Fibroblast of pulmonary artery (primary cell): ENCODE measurements around the gene NEXN.
"Not testable (repeated sequence)": the region's sequence is repeated elsewhere in the genome, so short reads cannot be mapped to it uniquely, and the experiment has no call there.

ENCODE experiments used
- DNase-seq: peaks from one replicate; pipeline ENCODE4 v3.0.0-alpha.2; 2010; ENCODE audit warnings: low read depth
- H3K4me3 ChIP-seq: replicated peaks from 2 replicates; pipeline ENCODE4 v1.5.1; 2011; ENCODE audit warnings: low read depth, mild to moderate bottlenecking, control low read depth, low read length, moderate library complexity
- TF ChIP-seq, protein P1 (sequence below): IDR thresholded peaks from 2 replicates; pipeline ENCODE4 v1.5.1; 2011; ENCODE audit warnings: mild to moderate bottlenecking, control low read depth, low read length, inconsistent platforms; ENCODE audit errors: missing control alignments

The NEXN gene

DNA sequence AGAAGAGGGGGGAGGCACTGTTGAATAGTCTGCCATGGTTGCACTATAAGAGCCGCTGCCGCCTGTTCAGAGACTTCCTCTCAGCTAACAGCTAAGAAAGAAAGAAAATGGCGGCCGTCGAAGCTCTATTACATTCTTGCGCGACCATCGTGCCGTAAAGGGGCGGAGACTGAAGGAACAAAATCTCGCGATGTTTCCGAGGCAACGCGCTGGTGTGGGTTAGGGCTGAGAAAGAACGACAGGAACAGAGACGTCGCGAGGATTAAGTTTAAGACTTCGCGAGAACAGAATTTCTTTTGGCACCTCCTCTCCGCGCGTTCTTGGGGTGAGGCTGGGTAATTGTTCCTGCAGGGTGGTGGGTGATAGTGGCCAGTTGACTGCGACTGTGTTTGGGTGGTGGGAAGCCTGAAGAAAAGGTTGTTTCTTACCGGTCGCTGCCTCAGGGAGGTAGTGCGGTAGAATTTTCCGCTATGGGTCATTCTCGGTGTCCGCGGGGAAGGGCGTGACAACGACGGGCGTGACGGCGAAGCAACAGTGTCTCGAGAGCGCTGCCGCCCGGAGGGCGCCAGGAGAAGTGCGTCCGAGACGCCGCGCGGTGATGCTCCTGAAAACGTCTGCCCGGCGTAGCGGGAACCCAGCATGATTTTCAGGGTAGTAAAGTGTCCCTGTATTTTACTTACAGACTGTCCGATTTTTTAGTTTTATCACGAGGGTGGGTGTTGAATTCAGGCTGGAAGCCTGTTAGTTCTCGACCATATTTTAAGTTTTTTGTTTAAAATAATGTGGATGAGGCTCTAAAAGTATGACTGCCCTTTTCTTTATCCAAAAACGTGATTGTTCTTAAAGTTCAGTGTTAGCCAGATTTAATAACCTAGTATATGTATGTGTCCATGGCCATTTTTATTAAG lies 90.8 kb downstream of the NEXN start, which contains the start of gene FUBP1:
TSS of gene FUBP1 (minus strand) at position 104 of the 908 bp plus-strand sequence. CDS start at position 36, 68 bp downstream.
- DNase-seq = peak; percentile 100
- H3K4me3 ChIP-seq = peak within 1 kb of the TSS; percentile 83
- TF ChIP-seq, protein P1, sequence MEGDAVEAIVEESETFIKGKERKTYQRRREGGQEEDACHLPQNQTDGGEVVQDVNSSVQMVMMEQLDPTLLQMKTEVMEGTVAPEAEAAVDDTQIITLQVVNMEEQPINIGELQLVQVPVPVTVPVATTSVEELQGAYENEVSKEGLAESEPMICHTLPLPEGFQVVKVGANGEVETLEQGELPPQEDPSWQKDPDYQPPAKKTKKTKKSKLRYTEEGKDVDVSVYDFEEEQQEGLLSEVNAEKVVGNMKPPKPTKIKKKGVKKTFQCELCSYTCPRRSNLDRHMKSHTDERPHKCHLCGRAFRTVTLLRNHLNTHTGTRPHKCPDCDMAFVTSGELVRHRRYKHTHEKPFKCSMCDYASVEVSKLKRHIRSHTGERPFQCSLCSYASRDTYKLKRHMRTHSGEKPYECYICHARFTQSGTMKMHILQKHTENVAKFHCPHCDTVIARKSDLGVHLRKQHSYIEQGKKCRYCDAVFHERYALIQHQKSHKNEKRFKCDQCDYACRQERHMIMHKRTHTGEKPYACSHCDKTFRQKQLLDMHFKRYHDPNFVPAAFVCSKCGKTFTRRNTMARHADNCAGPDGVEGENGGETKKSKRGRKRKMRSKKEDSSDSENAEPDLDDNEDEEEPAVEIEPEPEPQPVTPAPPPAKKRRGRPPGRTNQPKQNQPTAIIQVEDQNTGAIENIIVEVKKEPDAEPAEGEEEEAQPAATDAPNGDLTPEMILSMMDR = peak; percentile 75

DNA sequence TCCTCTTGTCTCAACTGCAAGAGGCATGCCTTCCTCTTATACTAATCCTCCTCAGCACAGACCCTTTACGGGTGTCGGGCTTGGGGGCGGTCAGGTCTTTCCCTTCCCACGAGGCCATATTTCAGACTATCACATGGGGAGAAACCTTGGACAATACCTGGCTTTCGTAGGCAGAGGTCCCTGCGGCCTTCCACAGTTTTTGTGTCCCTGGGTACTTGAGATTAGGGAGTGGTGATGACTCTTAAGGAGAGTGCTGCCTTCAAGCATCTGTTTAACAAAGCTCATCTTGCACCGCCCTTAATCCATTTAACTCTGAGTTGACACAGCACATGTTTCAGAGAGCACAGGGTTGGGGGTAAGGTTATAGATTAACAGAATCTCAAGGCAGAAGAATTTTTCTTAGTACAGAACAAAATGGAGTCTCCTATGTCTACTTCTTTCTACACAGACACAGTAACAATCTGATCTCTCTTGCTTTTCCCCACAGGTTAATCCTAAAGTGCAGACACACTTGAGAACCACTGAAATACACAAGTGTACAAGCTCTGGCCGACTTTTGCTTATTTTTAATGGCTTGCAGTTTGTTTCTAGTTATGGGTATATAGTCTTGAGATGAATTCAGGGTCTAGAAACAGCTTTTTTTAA lies 95.0 kb downstream of the NEXN start:
- not testable (repeated sequence) for DNase-seq, H3K4me3 ChIP-seq

DNA sequence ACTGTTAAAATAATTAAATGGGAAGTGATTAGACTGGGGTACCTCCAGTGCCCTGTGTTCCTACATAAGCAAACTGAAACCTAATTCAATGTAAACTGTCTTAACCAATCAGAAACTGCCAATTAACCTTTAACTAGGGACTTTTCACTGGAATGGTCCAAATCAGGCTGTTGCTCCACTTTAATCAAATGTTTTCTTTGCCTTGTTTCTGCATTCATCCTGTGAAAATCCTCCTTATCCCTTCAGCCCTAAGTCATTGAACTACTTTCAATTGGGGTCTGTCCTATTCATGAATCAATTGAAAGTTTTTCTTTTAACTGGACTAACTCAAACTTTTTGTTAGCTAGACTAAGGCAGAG lies 95.6 kb downstream of the NEXN start:
- TF ChIP-seq, protein P1 = no peak
- no peak overlapping the region for H3K4me3 ChIP-seq
- DNase-seq = no peak

DNA sequence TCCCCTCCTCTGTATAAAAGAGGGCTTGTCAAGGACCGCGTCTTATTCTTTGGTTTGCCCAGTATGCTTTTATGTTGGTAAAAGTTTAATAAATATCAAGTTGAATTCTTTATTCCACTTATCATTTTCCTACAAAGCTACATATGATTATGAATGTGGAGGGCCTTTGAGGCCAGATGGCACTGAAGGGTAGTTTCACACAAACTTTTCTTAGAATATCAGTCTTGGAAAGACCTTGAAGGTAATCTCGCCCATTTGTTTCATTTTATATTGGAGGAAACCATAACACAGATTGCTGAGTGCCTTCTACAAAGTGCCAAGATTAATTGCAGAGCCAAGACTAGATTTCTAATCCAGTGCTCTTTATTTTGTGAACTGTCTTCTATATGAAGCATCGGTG lies 96.2 kb downstream of the NEXN start:
- TF ChIP-seq, protein P1 = no peak
- no peak overlapping the region for H3K4me3 ChIP-seq
- no peak for DNase-seq

DNA sequence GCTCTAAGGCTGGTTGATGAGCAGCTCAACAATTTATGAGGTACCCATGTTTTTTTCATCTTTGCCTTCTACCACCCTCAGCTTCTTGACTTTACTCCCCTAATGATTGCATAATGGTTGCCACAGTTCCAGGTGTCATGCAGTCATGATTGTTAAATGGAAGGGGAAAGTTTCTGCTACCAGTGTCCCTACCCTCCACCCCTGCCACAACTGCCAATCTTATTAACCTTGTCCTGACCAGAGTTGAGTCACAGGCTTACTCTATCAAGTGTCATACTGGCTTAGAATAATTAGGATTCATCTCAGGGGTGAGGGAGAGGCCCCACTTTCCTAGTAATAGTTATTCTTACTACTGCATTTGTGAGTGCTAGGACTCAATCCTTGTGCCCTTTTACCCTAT lies 98.4 kb downstream of the NEXN start:
- no peak overlapping the region for H3K4me3 ChIP-seq
- TF ChIP-seq, protein P1 = no peak
- no peak for DNase-seq

DNA sequence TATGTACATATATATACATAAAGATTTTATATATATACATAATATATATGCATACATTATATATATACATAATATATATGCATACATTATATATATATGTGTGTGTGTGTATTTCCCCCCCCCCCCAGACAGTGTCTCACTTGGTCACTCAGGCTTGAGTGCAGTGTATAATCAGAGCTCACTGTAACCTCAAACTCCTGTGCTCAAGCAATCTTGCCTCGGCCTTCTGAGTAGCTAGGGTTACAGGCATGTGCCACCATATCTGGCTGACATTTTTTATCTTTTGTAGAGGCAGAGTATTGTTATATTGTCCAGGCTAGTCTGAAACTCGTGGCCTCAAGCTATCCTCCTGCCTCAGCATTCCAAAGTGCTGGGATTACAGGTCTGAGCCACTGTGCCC lies 99.5 kb downstream of the NEXN start:
- H3K4me3 ChIP-seq = no peak overlapping the region
- TF ChIP-seq, protein P1 = no peak
- no peak for DNase-seq

DNA sequence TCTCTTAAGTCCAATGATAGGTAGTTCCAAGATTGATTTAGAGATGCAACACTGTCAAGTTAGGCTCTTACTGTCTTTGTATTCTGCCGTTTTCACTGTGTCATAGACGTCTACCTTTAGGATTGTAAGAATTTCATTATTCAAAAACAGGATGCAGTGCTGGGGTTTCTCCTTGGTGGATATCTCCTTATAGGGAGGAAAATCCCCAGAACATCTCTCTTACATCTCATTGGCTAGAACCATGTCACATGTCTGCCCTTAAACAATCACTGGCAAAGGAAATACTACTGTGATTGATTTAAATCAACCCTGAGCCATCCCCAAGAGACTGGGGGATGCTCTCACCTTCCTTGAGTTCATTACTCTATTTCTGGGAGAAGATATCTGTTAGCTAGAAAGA lies 101.3 kb downstream of the NEXN start:
- H3K4me3 ChIP-seq = no peak overlapping the region
- no peak for DNase-seq
- TF ChIP-seq, protein P1 = no peak
